HG02981 (cell line): ENCODE results near the gene PLB1.

Experiments used
- ATAC-seq: cut with Tn5 transposase; IDR thresholded peaks from one replicate; pipeline ENCODE4 v1.9.1; 2021; ENCODE audit warnings: mild to moderate bottlenecking, moderate library complexity; ENCODE audit not compliant: unreplicated experiment

The PLB1 gene

DNA sequence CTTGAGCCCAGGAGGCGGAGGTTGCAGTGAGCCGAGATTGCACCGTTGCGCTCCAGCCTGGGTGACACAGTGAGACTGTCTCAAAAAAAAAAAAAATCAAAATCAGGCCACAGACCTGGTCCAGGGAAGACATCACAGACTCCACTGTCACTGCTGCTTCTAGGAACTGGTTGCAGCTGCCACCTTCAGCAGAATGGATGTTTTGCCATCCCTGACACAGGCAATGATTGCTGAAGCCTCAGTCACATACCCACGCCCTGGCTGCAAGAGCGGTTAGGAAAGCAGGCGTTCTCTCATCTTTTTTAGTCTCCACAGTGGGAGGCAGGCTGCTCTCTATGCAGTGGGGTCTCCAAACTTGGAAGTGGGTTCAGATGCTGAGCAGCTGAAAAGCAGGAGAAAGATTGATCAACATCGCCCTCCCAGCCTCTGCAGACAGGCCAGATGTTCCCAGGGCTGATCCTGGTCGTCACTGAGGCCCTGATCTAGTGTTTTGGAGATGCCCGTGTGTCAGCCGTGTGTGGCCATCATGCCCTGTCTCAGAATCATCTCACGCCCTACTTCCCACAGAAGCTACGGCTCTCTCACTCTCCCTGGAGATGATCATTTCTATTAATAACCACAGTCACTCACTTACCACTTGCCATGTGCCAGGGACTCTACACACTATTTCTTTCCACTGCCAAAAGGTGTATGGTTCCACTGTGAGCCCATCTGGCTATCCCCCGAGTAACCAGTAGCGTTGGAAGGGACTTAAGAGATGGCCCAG lies 91.8 kb downstream of the PLB1 start:
- ATAC-seq: no peak

GRCh38 chr2:28588292-28588670 lies 92.4 kb downstream of the PLB1 start:
- ATAC-seq: no peak

DNA sequence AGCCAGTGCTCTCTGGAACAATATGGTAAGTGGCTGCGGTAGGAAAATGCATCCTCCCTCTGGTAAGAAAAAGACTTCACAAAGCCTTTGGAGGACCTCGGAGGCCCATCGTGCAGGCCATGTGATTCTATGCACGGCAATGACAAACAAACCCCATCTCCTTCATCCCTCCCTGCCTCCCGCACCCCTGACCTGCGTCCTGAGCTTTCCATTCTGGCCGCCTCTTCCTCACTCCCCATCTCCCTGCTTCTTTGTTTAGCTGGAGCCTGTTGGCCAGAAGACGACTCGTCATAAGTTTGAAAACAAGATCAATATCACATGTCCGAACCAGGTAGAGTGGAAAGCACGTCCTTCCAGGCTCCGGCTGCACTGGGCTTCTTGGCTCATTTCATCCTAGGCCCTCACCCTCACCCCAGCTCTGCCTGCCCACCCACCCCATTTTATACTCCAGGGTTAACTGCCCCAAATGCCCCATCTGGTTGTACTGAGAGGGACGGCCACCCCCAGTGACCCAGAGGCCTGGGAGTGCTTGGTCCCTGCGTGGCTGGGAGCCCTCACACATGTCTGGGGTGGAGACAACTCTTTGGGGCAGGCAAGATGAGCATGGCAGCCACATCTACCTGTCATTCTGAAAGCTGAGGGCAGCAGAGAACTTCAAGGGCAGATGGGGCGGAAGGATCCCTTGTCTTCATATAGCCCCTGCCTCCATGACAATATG lies 94.0 kb downstream of the PLB1 start:
- no peak for ATAC-seq

- ATAC-seq: no peak
These were observed 94.8 kb downstream of the PLB1 start for GRCh38 chr2:28590496-28591301.

DNA sequence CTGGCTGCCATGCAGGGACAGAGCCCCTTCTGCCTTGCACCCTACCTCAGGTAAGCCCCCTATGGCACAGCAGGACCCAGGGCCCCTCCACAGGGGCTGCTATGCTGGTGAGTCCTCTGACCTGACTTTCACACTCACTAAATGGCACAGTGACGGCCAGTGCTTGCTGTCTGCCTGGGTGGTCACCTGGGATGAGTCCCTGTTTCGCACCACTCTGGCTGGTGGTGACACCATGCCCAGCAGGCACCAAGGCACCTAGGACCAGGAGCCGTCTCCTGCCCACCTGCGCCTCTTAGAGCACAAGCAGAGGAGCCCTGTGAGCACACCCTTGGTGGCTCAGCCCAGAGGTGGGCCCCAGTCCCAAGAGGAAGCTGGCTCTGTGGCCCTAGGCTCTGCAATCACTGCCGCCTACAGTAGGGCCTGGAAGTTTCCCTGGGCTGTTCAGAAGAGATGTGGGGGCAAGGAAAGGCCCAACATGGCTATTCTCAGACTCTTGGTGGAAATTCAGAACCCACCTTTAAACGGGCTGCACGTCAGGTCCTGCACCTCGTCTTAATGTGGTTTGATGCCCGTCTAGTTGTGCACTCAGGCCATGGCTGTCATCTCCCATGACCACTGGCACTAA lies 96.0 kb downstream of the PLB1 start:
- ATAC-seq: no peak

- ATAC-seq: no peak
These were observed 96.6 kb downstream of the PLB1 start for GRCh38 chr2:28592481-28592880.

GRCh38 chr2:28593160-28593755 lies 97.4 kb downstream of the PLB1 start:
- no peak for ATAC-seq

DNA sequence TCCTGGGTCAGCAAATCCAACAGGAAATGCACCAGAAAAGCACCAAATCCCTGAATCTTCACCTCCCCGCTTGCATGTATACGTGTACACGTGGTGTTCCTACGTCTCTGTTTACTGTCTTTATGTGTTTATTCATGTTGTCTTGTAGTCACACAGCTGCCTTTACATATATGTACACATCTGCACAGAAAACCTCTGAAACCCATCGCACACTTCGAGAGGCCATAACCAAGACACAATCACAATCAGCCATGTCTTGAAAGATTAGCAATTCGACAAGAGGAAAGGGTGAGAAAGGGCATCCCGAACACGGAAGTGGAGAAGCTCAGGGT lies 98.1 kb downstream of the PLB1 start:
- no peak for ATAC-seq

- ATAC-seq: no peak
These were observed 98.7 kb downstream of the PLB1 start for GRCh38 chr2:28594332-28595108.

DNA sequence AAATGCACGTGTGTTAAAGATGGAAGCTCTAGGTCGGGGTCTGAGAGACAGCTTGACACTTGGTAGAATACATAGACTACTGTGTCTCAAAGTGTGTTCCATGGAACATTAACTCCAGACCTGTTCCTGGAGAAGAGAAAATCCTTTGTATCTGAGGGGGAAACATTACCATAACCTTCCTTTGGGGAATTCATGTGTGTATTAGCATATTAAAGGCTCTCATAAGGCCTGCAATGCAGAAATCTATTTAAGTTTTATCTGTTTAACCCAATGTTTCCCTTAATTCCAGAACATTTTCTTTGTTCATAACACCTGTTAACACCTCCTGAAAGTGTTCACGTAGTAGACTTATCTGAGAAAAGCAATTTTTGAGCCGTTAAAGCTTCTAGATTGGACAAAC lies 99.5 kb downstream of the PLB1 start:
- no peak for ATAC-seq

DNA sequence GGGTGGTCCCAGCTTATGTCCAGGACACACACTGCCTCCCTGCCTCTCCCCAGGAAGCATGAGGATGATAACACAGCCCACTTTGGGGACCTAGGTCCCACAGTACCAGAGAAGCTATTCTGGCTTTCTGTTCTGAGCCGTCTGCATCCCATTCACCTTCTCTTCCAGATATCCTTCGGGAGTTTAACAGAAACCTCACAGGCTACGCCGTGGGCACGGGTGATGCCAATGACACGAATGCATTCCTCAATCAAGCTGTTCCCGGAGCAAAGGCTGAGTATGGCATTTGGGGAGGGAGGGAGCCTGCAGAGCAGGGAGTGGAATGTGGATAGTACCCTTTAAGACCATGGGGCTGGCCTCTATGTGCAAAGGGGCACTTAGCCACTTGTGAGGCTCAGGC lies 102.6 kb downstream of the PLB1 start:
- no peak for ATAC-seq

DNA sequence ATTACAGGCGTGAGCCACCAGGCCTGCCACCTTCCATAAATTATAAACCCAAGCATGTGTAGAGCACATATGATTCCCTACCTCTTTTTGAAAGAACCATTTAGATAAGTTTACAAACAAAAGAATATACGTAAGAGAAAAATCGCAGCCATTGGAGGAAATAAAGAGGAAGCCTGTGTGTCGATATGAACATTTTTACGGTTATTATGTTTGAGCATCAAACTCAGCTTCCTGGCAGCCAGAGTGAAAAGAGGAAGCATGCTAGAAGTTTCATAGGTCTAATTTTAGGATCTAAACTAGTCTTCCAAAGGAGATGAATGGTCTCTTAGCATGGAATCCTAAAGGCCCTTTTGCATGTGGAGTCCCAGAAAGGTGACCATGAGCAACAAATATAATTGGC lies 104.3 kb downstream of the PLB1 start:
- ATAC-seq: no peak

- no peak for ATAC-seq
These were observed 105.8 kb downstream of the PLB1 start for GRCh38 chr2:28601616-28602015.

- ATAC-seq: no peak
These were observed 106.3 kb downstream of the PLB1 start for GRCh38 chr2:28602136-28602660.

GRCh38 chr2:28602751-28603639 lies 107.1 kb downstream of the PLB1 start:
- no peak for ATAC-seq

- no peak for ATAC-seq
These were observed 108.0 kb downstream of the PLB1 start for GRCh38 chr2:28603821-28604220.

- no peak for ATAC-seq
These were observed 108.5 kb downstream of the PLB1 start for GRCh38 chr2:28604284-28604843.

DNA sequence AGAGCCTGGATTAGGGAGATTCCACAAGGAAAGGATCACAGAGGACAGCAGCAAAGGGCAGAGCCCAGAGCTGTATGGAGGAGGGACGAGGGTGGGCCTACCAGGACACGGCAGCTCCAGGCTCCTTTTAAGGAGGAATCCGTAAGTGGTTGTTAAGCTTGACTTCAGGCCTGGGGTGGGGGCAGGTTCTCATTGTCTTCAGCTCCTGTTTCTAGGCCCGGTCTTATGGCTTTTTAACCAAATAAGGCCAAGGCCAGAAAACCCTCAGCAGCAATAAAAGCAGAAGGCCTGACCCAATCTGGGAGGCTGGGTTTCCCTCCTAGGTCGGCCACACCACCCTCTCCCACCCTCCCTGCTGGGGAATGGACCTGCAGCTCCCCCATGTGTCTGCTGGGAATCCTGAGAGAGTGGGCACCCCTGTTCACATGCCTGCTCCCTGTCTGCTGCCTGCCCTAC lies 111.2 kb downstream of the PLB1 start:
- no peak for ATAC-seq
